GM23338 (cell line): ENCODE results near the gene KCNK5.

Experiments
- CREB1 ChIP-seq: fragments of 250-450 bp; sonication (Bioruptor Pico); IDR thresholded peaks from 2 replicates; pipeline ENCODE4 v1.5.0; 2020; ENCODE audit warnings: low read depth, mild to moderate bottlenecking, moderate library complexity
- CTCF ChIP-seq, 2 experiments: fragments of 200-600 bp in 1 of 2; sonication (generic) in 1 of 2; conservative IDR thresholded peaks; 2 replicates each; pipeline versions ENCODE4 v1.5.1 to v1.6.1; 2016 to 2017; ENCODE audit warnings: antibody characterized with exemption in 2 of 2, low read depth in 2 of 2, mild to moderate bottlenecking in 2 of 2, moderate library complexity in 1 of 2
- ETS1 ChIP-seq: IDR thresholded peaks from 2 replicates; pipeline ENCODE4 v1.6.1; 2016; ENCODE audit warnings: antibody characterized with exemption
- EZH2 ChIP-seq: fragments of 200-600 bp; sonication (generic); IDR thresholded peaks from one replicate; pipeline ENCODE4 v1.8.0; 2017; ENCODE audit warnings: antibody characterized with exemption, mild to moderate bottlenecking, low read depth; ENCODE audit not compliant: unreplicated experiment
- EZH2phosphoT487 ChIP-seq: fragments of 200-600 bp; sonication (generic); IDR thresholded peaks from one replicate; pipeline ENCODE4 v1.8.1; 2018; ENCODE audit warnings: antibody characterized with exemption; ENCODE audit not compliant: unreplicated experiment
- JUNB ChIP-seq: IDR thresholded peaks from one replicate; pipeline ENCODE4 v1.6.1; 2016; ENCODE audit warnings: antibody characterized with exemption; ENCODE audit not compliant: unreplicated experiment
- NANOG ChIP-seq: IDR thresholded peaks from 2 replicates; pipeline ENCODE4 v1.6.1; 2016; ENCODE audit warnings: antibody characterized with exemption, borderline replicate concordance
- POLR2AphosphoS5 ChIP-seq: IDR thresholded peaks from 2 replicates; pipeline ENCODE4 v1.6.1; 2016; ENCODE audit warnings: antibody characterized with exemption, low read depth
- REST ChIP-seq: IDR thresholded peaks from one replicate; pipeline ENCODE4 v1.6.1; 2018; ENCODE audit warnings: antibody characterized with exemption; ENCODE audit not compliant: unreplicated experiment
- ZNF114 ChIP-seq: fragments of 250-450 bp; sonication (Bioruptor Pico); IDR thresholded peaks from 2 replicates; pipeline ENCODE4 v1.5.0; 2020; ENCODE audit warnings: mild to moderate bottlenecking, moderate library complexity
- ZNF462 ChIP-seq: fragments of 250-450 bp; sonication (Bioruptor Pico); IDR thresholded peaks from 2 replicates; pipeline ENCODE4 v1.5.0; 2020; ENCODE audit warnings: mild to moderate bottlenecking, moderate library complexity

GRCh38 chr6:39173270-39173669 is 56.0 kb downstream of the KCNK5 start:
- TF ChIP-seq CTCF (conservative IDR thresholded peaks at IDR 0.05; ENCODE audit: low read depth in 2 of 2) (no peak), JUNB (no peak), CREB1 (CRISPR knock-in tag) (no peak), POLR2AphosphoS5 (no peak), EZH2 (no peak), EZH2phosphoT487 (no peak), NANOG (no peak), ETS1 (no peak), REST (no peak), ZNF462 (CRISPR knock-in tag) (no peak), ZNF114 (no peak)
